Measurements from ENCODE around the gene RACGAP1.

Gene RACGAP1

GRCh38 chr12:49962861-49963765, 62.2 kb downstream of the RACGAP1 start:
- Histone ChIP-seq H3K4me3 (IDR thresholded peaks at IDR 0.05; ENCODE audit: insufficient read depth, low read depth, low read length) (no peak overlapping the region), H3K27me3 (ENCODE audit: insufficient read depth, low read depth) (peaks cover 68% of the 10 kb centered on the region), H3K36me3 (ENCODE audit: insufficient read depth) (no peaks in the 10 kb centered on the region), H2AFZ (ENCODE audit: low read depth) (no peak overlapping the region), H3K79me2 (ENCODE audit: insufficient read depth, low read depth) (no peaks in the 10 kb centered on the region), H3K4me1 (ENCODE audit: low read depth, poor library complexity, severe bottlenecking) (peaks cover 7% of the 10 kb centered on the region), H3K9ac (no peak overlapping the region), H3K4me2 (no peak overlapping the region), H3K27ac (no peak overlapping the region), H4K20me1 (ENCODE audit: insufficient read depth) (no peaks in the 10 kb centered on the region)
- no peak for TF ChIP-seq CTCF (conservative IDR thresholded peaks at IDR 0.05; ENCODE audit: low read depth, low read length)

- H3K4me2 ChIP-seq = no peak overlapping the region
- no peak for TF ChIP-seq CTCF (conservative IDR thresholded peaks at IDR 0.05; ENCODE audit: low read depth, low read length)
- H3K79me2 ChIP-seq (ENCODE audit: insufficient read depth, low read depth) = no peaks in the 10 kb centered on the region
- H3K9ac ChIP-seq = no peak overlapping the region
- H2AFZ ChIP-seq (ENCODE audit: low read depth) = no peak overlapping the region
- H3K36me3 ChIP-seq (ENCODE audit: insufficient read depth) = no peaks in the 10 kb centered on the region
- H3K4me1 ChIP-seq (ENCODE audit: low read depth, poor library complexity, severe bottlenecking) = peaks cover 4% of the 10 kb centered on the region
- no peak overlapping the region for H3K27ac ChIP-seq
- no peaks in the 10 kb centered on the region for H4K20me1 ChIP-seq (ENCODE audit: insufficient read depth)
- no peak overlapping the region for H3K4me3 ChIP-seq (IDR thresholded peaks at IDR 0.05; ENCODE audit: insufficient read depth, low read depth, low read length)
- peaks cover 72% of the 10 kb centered on the region for H3K27me3 ChIP-seq (ENCODE audit: insufficient read depth, low read depth)
Measured at GRCh38 chr12:49961993-49962764, 63.1 kb downstream of the RACGAP1 start.

- Histone ChIP-seq H3K27me3 (ENCODE audit: insufficient read depth, low read depth) (peaks cover 69% of the 10 kb centered on the region), H3K4me3 (IDR thresholded peaks at IDR 0.05; ENCODE audit: insufficient read depth, low read depth, low read length) (no peak within 1 kb of the TSS)
- no peak for TF ChIP-seq CTCF (conservative IDR thresholded peaks at IDR 0.05; ENCODE audit: low read depth, low read length)
Measured at GRCh38 chr12:49961111-49961922, 64.0 kb downstream of the RACGAP1 start, which contains the start of gene AQP5. AQP5 (plus strand) TSS chr12:49961872; CDS start chr12:49962018, 146 bp downstream.

GRCh38 chr12:49960474-49961110, 64.7 kb downstream of the RACGAP1 start:
- no peak overlapping the region for H3K9ac ChIP-seq
- H3K27me3 ChIP-seq (ENCODE audit: insufficient read depth, low read depth) = peaks cover 61% of the 10 kb centered on the region

More at GRCh38 chr12:49961111-49961922, 64.0 kb downstream of the RACGAP1 start, which contains the start of gene AQP5:
- H4K20me1 ChIP-seq (ENCODE audit: insufficient read depth) = no peaks in the 10 kb centered on the region
- H3K27ac ChIP-seq = no peak within 1 kb of the TSS
- no peaks in the 10 kb centered on the region for H3K36me3 ChIP-seq (ENCODE audit: insufficient read depth)
- no peak within 1 kb of the TSS for H2AFZ ChIP-seq (ENCODE audit: low read depth)
- H3K4me2 ChIP-seq = no peak within 1 kb of the TSS
- H3K4me1 ChIP-seq (ENCODE audit: low read depth, poor library complexity, severe bottlenecking) = no peaks in the 10 kb centered on the region
- H3K79me2 ChIP-seq (ENCODE audit: insufficient read depth, low read depth) = no peaks in the 10 kb centered on the region
- H3K9ac ChIP-seq = no peak within 1 kb of the TSS

More at GRCh38 chr12:49960474-49961110, 64.7 kb downstream of the RACGAP1 start:
- no peak for TF ChIP-seq CTCF (conservative IDR thresholded peaks at IDR 0.05; ENCODE audit: low read depth, low read length)
- H3K4me3 ChIP-seq (IDR thresholded peaks at IDR 0.05; ENCODE audit: insufficient read depth, low read depth, low read length) = no peak overlapping the region
- H3K4me2 ChIP-seq = no peak overlapping the region
- no peaks in the 10 kb centered on the region for H3K79me2 ChIP-seq (ENCODE audit: insufficient read depth, low read depth)
- no peaks in the 10 kb centered on the region for H3K36me3 ChIP-seq (ENCODE audit: insufficient read depth)
- no peak overlapping the region for H2AFZ ChIP-seq (ENCODE audit: low read depth)
- H4K20me1 ChIP-seq (ENCODE audit: insufficient read depth) = no peaks in the 10 kb centered on the region
- H3K4me1 ChIP-seq (ENCODE audit: low read depth, poor library complexity, severe bottlenecking) = no peaks in the 10 kb centered on the region
- no peak overlapping the region for H3K27ac ChIP-seq

All from KMS-11 (cell line).